CD4-positive, alpha-beta memory T cell (primary cell): Measurements from ENCODE around the gene MGST3. TPM values are rescaled to one million over a fixed set of nuclear protein-coding genes. Genes with fewer than 3 reads are reported as not detected.
"Not testable (repeated sequence)": the region's sequence is repeated elsewhere in the genome, so short reads cannot be mapped to it uniquely, and the experiment has no call there.

Experiments
- CTCF ChIA-PET: fragments of 350-600 bp; sonication (Branson Sonifier 250); formaldehyde crosslinking; loops from one replicate; lab custom pipeline; 2021; ENCODE audit warnings: inconsistent platforms; ENCODE audit not compliant: partially characterized antibody; lab: Charles Lee
- POLR2A ChIA-PET: fragments of 350-600 bp; sonication (Branson Sonifier 250); formaldehyde crosslinking; loops from one replicate; lab custom pipeline; 2021; ENCODE audit not compliant: partially characterized antibody; lab: Charles Lee
- DNase-seq, 5 donors: peaks; one replicate each; pipeline versions ENCODE4 v3.0.0 to v3.0.0-alpha.2; 2020 to 2022; ENCODE audit warnings: mixed read lengths in 1 of 5
- H3K27ac ChIP-seq: one replicate; pipeline ENCODE4 v1.7.0; 2013; ENCODE audit warnings: low read depth, low read length
- H3K27me3 ChIP-seq: 2 replicates; pipeline ENCODE4 v1.7.0; 2013; ENCODE audit warnings: mild to moderate bottlenecking, low read length, moderate library complexity; ENCODE audit not compliant: insufficient read depth
- H3K36me3 ChIP-seq: 2 replicates; pipeline ENCODE4 v1.7.0; 2013; ENCODE audit warnings: mild to moderate bottlenecking, low read length, moderate library complexity; ENCODE audit not compliant: insufficient read depth
- H3K4me1 ChIP-seq: 2 replicates; pipeline ENCODE4 v1.7.0; 2013; ENCODE audit warnings: mild to moderate bottlenecking, low read length, moderate library complexity; ENCODE audit not compliant: insufficient read depth
- H3K4me3 ChIP-seq, 2 donors: one replicate each; pipeline ENCODE4 v1.7.0; 2013; ENCODE audit warnings: low read length in 2 of 2, mild to moderate bottlenecking in 1 of 2
- H3K9me3 ChIP-seq, 2 donors: one replicate each; pipeline ENCODE4 v1.7.0; 2013; ENCODE audit warnings: low read length in 2 of 2, control low read depth in 1 of 2; ENCODE audit not compliant: control insufficient read depth in 1 of 2
- H3K27ac Mint-ChIP-seq, 7 donors: one replicate each; pipeline ENCODE4 v1.8.0; 2020 to 2021; ENCODE audit warnings: mixed read lengths in 7 of 7, mild to moderate bottlenecking in 6 of 7, inconsistent platforms in 3 of 7, moderate library complexity in 3 of 7
- H3K27me3 Mint-ChIP-seq, 2 donors: one replicate each; pipeline ENCODE4 v1.8.0; 2020 to 2021; ENCODE audit warnings: mixed read lengths in 2 of 2
- H3K36me3 Mint-ChIP-seq, 2 donors: one replicate each; pipeline ENCODE4 v1.8.0; 2020 to 2021; ENCODE audit warnings: mixed read lengths in 2 of 2, inconsistent platforms in 1 of 2, mild to moderate bottlenecking in 1 of 2
- H3K4me1 Mint-ChIP-seq, 4 donors: one replicate each; pipeline ENCODE4 v1.8.0; 2020 to 2021; ENCODE audit warnings: mixed read lengths in 4 of 4, mild to moderate bottlenecking in 1 of 4
- H3K4me3 Mint-ChIP-seq, 8 donors: one replicate each; pipeline ENCODE4 v1.8.0; 2020 to 2021; ENCODE audit warnings: mixed read lengths in 8 of 8, mild to moderate bottlenecking in 7 of 8, moderate library complexity in 6 of 8, inconsistent platforms in 3 of 8
- H3K9me3 Mint-ChIP-seq, 8 donors: one replicate each; pipeline ENCODE4 v1.8.0; 2020 to 2021; ENCODE audit warnings: mixed read lengths in 8 of 8, mild to moderate bottlenecking in 5 of 8, inconsistent platforms in 3 of 8, moderate library complexity in 1 of 8
- intact Hi-C: fragments of 100-400 bp; cut with micrococcal nuclease; formaldehyde crosslinking; loops from one replicate; pipeline ENCODE4 v1.15.1; 2023
- polyA plus RNA-seq, 2 donors: library from polyadenylated mRNA; unstranded; fragments of 300-500 nt; fragmentation: Illumina TruSeq; gene quantifications; one replicate each; pipeline ENCODE4 v1.2.3, GENCODE V29; 2021
- total RNA-seq, 2 experiments: library from RNA; stranded (reverse); gene quantifications; one replicate each; pipeline ENCODE4 v1.2.3, GENCODE V29; 2021

The MGST3 gene
- total and polyA plus RNA-seq, 4 experiments from 2014 or later = 67.6 to 176 (median 123) TPM

GRCh38 chr1:165701922-165702321, 70.9 kb downstream of the MGST3 start:
- POLR2A ChIA-PET = not testable (repeated sequence)

GRCh38 chr1:165703648-165704047, 72.6 kb downstream of the MGST3 start:
- peaks cover 3 to 7% (median 3%) of the 10 kb centered on the region in 4 donors for H3K4me1 Mint-ChIP-seq
- POLR2A ChIA-PET = interaction anchor here (1.8 kb wide), 1 partner anchor 65 kb away, joined by 4 read pairs; the partner anchor contains the start of gene TMCO1

More at GRCh38 chr1:165701922-165702321, 70.9 kb downstream of the MGST3 start:
- H3K27me3 ChIP-seq, H3K9me3 Mint-ChIP-seq, DNase-seq, H3K27ac Mint-ChIP-seq, H3K9me3 ChIP-seq, H3K36me3 Mint-ChIP-seq, H3K4me3 Mint-ChIP-seq, H3K27me3 Mint-ChIP-seq, H3K36me3 ChIP-seq, H3K27ac ChIP-seq, intact Hi-C loops, H3K4me3 ChIP-seq: not testable (repeated sequence)
- peaks cover 12% of the 10 kb centered on the region for H3K4me1 ChIP-seq
- CTCF ChIA-PET = interaction anchor here (0.6 to 0.7 kb wide), 2 partner anchors 172 to 306 kb away, joined by 3 read pairs; no protein-coding TSS in a partner anchor
- peaks cover 6 to 18% (median 13%) of the 10 kb centered on the region in 4 donors for H3K4me1 Mint-ChIP-seq

More at GRCh38 chr1:165703648-165704047, 72.6 kb downstream of the MGST3 start:
- Mint-ChIP-seq H3K4me3 (no peak overlapping the region), H3K9me3 (no peaks in the 10 kb centered on the region), H3K27me3 (peaks cover 6 to 15% of the 10 kb centered on the region in 2 donors), H3K27ac (no peak overlapping the region), H3K36me3 (peaks cover 0 to 1% of the 10 kb centered on the region in 2 donors)
- intact Hi-C loops = no loop called here
- peaks cover 3% of the 10 kb centered on the region for H3K4me1 ChIP-seq
- H3K27ac ChIP-seq = no peak overlapping the region
- no peaks in the 10 kb centered on the region for H3K9me3 ChIP-seq
- H3K36me3 ChIP-seq = no peaks in the 10 kb centered on the region
- no peaks in the 10 kb centered on the region for H3K27me3 ChIP-seq
- CTCF ChIA-PET = interaction anchor here (0.7 to 1.4 kb wide), 2 partner anchors 13 to 90 kb away, joined by 3 to 4 read pairs; no protein-coding TSS in a partner anchor
- H3K4me3 ChIP-seq = no peak overlapping the region
- no peak for DNase-seq

Other genes starting within 250 kb of the MGST3 start
- not detected for gene RXRG, start 186.1 kb upstream of the MGST3 start, total RNA-seq
- gene RXRG, start 186.1 kb upstream of the MGST3 start, polyA plus RNA-seq = not detected
- gene LRRC52, start 87.2 kb upstream of the MGST3 start, total RNA-seq = not detected
- gene LRRC52, start 87.2 kb upstream of the MGST3 start, polyA plus RNA-seq = not detected
- gene ALDH9A1, start 67.3 kb downstream of the MGST3 start, total RNA-seq = 10 to 100 TPM; 45.2 to 47.1 TPM
- gene ALDH9A1, start 67.3 kb downstream of the MGST3 start, polyA plus RNA-seq = 100 to 1,000 TPM in 1 of 2 donors, 10 to 100 TPM in 1; 94.8 to 106 TPM
- gene TMCO1, start 137.6 kb downstream of the MGST3 start, total RNA-seq = 10 to 100 TPM; 63.7 to 67.3 TPM
- 100 to 1,000 TPM; 137 to 147 TPM for gene TMCO1, start 137.6 kb downstream of the MGST3 start, polyA plus RNA-seq
- gene UCK2, start 196.4 kb downstream of the MGST3 start, total RNA-seq = 1 to 10 TPM; 2.1 to 2.7 TPM
- 1 to 10 TPM; 5.4 to 5.6 TPM for gene UCK2, start 196.4 kb downstream of the MGST3 start, polyA plus RNA-seq